Stimulated activated CD4-positive, alpha-beta T cell treated with anti-CD3 and anti-CD28 coated beads, TNF-alpha, amount 100 ng/mL, for 48 hours (primary cell): ENCODE results near the gene SLC7A6OS.
A peak's percentile ranks its signal among the peaks of the same experiment; 100 is the strongest.

Experiments used
- DNase-seq, 3 donors: peaks; one replicate each; pipeline ENCODE4 v3.0.0-alpha.2; 2020; ENCODE audit warnings: low read depth in 3 of 3

Gene SLC7A6OS

GRCh38 chr16:68310774-68311511 is at the start of gene SLC7A6OS, which contains the start of gene PRMT7:
TSS of gene SLC7A6OS (minus strand) at chr16:68310946. CDS start at chr16:68310926, 20 bp downstream.
TSS of gene PRMT7 (plus strand) at chr16:68311019. CDS start at chr16:68315980, 4,961 bp downstream.
- peak; percentile 82 to 90 (median 87) for DNase-seq

GRCh38 chr16:68359398-68360191 is 48.8 kb upstream of the SLC7A6OS start:
- DNase-seq, result no peak

GRCh38 chr16:68358951-68359350 is 48.2 kb upstream of the SLC7A6OS start:
- no peak for DNase-seq

GRCh38 chr16:68357923-68358322 is 47.2 kb upstream of the SLC7A6OS start:
- no peak for DNase-seq

- no peak for DNase-seq
Observed at GRCh38 chr16:68357521-68357922, 46.8 kb upstream of the SLC7A6OS start.

- DNase-seq, result no peak
Observed at GRCh38 chr16:68356919-68357286, 46.2 kb upstream of the SLC7A6OS start.

- DNase-seq, result peak in 2 of 3 donors; percentile 30 to 38
Observed at GRCh38 chr16:68356249-68356918, 45.6 kb upstream of the SLC7A6OS start.

- no peak for DNase-seq
Observed at GRCh38 chr16:68355447-68356248, 44.9 kb upstream of the SLC7A6OS start.

- no peak for DNase-seq
Observed at GRCh38 chr16:68354816-68355215, 44.1 kb upstream of the SLC7A6OS start.

- no peak for DNase-seq
Observed at GRCh38 chr16:68353366-68353765, 42.6 kb upstream of the SLC7A6OS start.

- no peak for DNase-seq
Observed at GRCh38 chr16:68351991-68352431, 41.3 kb upstream of the SLC7A6OS start.

- no peak for DNase-seq
Observed at GRCh38 chr16:68351463-68351862, 40.7 kb upstream of the SLC7A6OS start.

GRCh38 chr16:68350813-68351350 is 40.1 kb upstream of the SLC7A6OS start:
- DNase-seq, result no peak

GRCh38 chr16:68349838-68350410 is 39.2 kb upstream of the SLC7A6OS start:
- no peak for DNase-seq

GRCh38 chr16:68348639-68349445 is 38.1 kb upstream of the SLC7A6OS start:
- no peak for DNase-seq

GRCh38 chr16:68347605-68348004 is 36.9 kb upstream of the SLC7A6OS start:
- no peak for DNase-seq

- no peak for DNase-seq
Observed at GRCh38 chr16:68346892-68347480, 36.2 kb upstream of the SLC7A6OS start.

- no peak for DNase-seq
Observed at GRCh38 chr16:68345958-68346635, 35.4 kb upstream of the SLC7A6OS start.

- DNase-seq, result no peak
Observed at GRCh38 chr16:68345351-68345810, 34.6 kb upstream of the SLC7A6OS start.
